ENCODE measurements around the gene HHATL.
"Not testable (repeated sequence)": the region's sequence is repeated elsewhere in the genome, so short reads cannot be mapped to it uniquely, and the experiment has no call there.

The HHATL gene

GRCh38 chr3:42729404-42730145, 27.0 kb upstream of the HHATL start:
- no peaks in the 10 kb centered on the region for H3K36me3 ChIP-seq (ENCODE audit: insufficient read depth, low read length)
- peaks cover 24% of the 10 kb centered on the region for H3K4me1 ChIP-seq (ENCODE audit: insufficient read depth, low read length)
- H3K9me3 ChIP-seq (ENCODE audit: control insufficient read depth, insufficient read depth, low read length) = no peaks in the 10 kb centered on the region
- no peak overlapping the region for H3K9ac ChIP-seq (ENCODE audit: low read depth, low read length)

GRCh38 chr3:42728668-42729364, 26.2 kb upstream of the HHATL start:
- no peaks in the 10 kb centered on the region for H3K9me3 ChIP-seq (ENCODE audit: control insufficient read depth, insufficient read depth, low read length)
- H3K36me3 ChIP-seq (ENCODE audit: insufficient read depth, low read length) = no peaks in the 10 kb centered on the region
- no peak overlapping the region for H3K9ac ChIP-seq (ENCODE audit: low read depth, low read length)
- peaks cover 16% of the 10 kb centered on the region for H3K4me1 ChIP-seq (ENCODE audit: insufficient read depth, low read length)

- H3K9me3 ChIP-seq (ENCODE audit: control insufficient read depth, insufficient read depth, low read length) = no peaks in the 10 kb centered on the region
- no peaks in the 10 kb centered on the region for H3K36me3 ChIP-seq (ENCODE audit: insufficient read depth, low read length)
- no peak overlapping the region for H3K9ac ChIP-seq (ENCODE audit: low read depth, low read length)
- H3K4me1 ChIP-seq (ENCODE audit: insufficient read depth, low read length) = peaks cover 8% of the 10 kb centered on the region
Observed at GRCh38 chr3:42728056-42728455, 25.5 kb upstream of the HHATL start.

- Histone ChIP-seq H3K4me1 (ENCODE audit: insufficient read depth, low read length) (peaks cover 3% of the 10 kb centered on the region), H3K9ac (ENCODE audit: low read depth, low read length) (no peak overlapping the region), H3K36me3 (ENCODE audit: insufficient read depth, low read length) (no peaks in the 10 kb centered on the region), H3K9me3 (ENCODE audit: control insufficient read depth, insufficient read depth, low read length) (no peaks in the 10 kb centered on the region; the same call in 1 of the 2 replicates)
Observed at GRCh38 chr3:42725454-42725853, 22.9 kb upstream of the HHATL start.

GRCh38 chr3:42723219-42723618, 20.6 kb upstream of the HHATL start:
- peaks cover 3% of the 10 kb centered on the region for H3K4me1 ChIP-seq (ENCODE audit: insufficient read depth, low read length)
- H3K36me3 ChIP-seq (ENCODE audit: insufficient read depth, low read length) = no peaks in the 10 kb centered on the region
- no peak overlapping the region for H3K9ac ChIP-seq (ENCODE audit: low read depth, low read length)
- H3K9me3 ChIP-seq (ENCODE audit: control insufficient read depth, insufficient read depth, low read length) = no peaks in the 10 kb centered on the region; the same call in 1 of the 2 replicates

- H3K9ac ChIP-seq (ENCODE audit: low read depth, low read length); H3K36me3 ChIP-seq (ENCODE audit: insufficient read depth, low read length); H3K4me1 ChIP-seq (ENCODE audit: insufficient read depth, low read length); H3K9me3 ChIP-seq (ENCODE audit: control insufficient read depth, insufficient read depth, low read length): not testable (repeated sequence)
Observed at GRCh38 chr3:42722442-42722841, 19.8 kb upstream of the HHATL start.

GRCh38 chr3:42721690-42722089, 19.1 kb upstream of the HHATL start:
- Histone ChIP-seq H3K9me3 (ENCODE audit: control insufficient read depth, insufficient read depth, low read length) (no peaks in the 10 kb centered on the region; the same call in 1 of the 2 replicates), H3K4me1 (ENCODE audit: insufficient read depth, low read length) (no peaks in the 10 kb centered on the region), H3K36me3 (ENCODE audit: insufficient read depth, low read length) (no peaks in the 10 kb centered on the region), H3K9ac (ENCODE audit: low read depth, low read length) (no peak overlapping the region)

- Histone ChIP-seq H3K36me3 (ENCODE audit: insufficient read depth, low read length) (no peaks in the 10 kb centered on the region), H3K9ac (ENCODE audit: low read depth, low read length) (no peak overlapping the region), H3K9me3 (ENCODE audit: control insufficient read depth, insufficient read depth, low read length) (no peaks in the 10 kb centered on the region; the same call in 1 of the 2 replicates), H3K4me1 (ENCODE audit: insufficient read depth, low read length) (no peaks in the 10 kb centered on the region)
Observed at GRCh38 chr3:42720126-42720525, 17.5 kb upstream of the HHATL start.

GRCh38 chr3:42719002-42719401, 16.4 kb upstream of the HHATL start:
- H3K9me3 ChIP-seq (ENCODE audit: control insufficient read depth, insufficient read depth, low read length) = no peaks in the 10 kb centered on the region; the same call in 1 of the 2 replicates
- H3K9ac ChIP-seq (ENCODE audit: low read depth, low read length) = no peak overlapping the region
- no peaks in the 10 kb centered on the region for H3K36me3 ChIP-seq (ENCODE audit: insufficient read depth, low read length)
- no peaks in the 10 kb centered on the region for H3K4me1 ChIP-seq (ENCODE audit: insufficient read depth, low read length)

- Histone ChIP-seq H3K9me3 (ENCODE audit: control insufficient read depth, insufficient read depth, low read length) (no peaks in the 10 kb centered on the region; the same call in 1 of the 2 replicates), H3K9ac (ENCODE audit: low read depth, low read length) (no peak overlapping the region), H3K4me1 (ENCODE audit: insufficient read depth, low read length) (no peaks in the 10 kb centered on the region), H3K36me3 (ENCODE audit: insufficient read depth, low read length) (no peaks in the 10 kb centered on the region)
Observed at GRCh38 chr3:42718338-42718737, 15.7 kb upstream of the HHATL start.

GRCh38 chr3:42717306-42717705, 14.7 kb upstream of the HHATL start:
- no peaks in the 10 kb centered on the region for H3K4me1 ChIP-seq (ENCODE audit: insufficient read depth, low read length)
- H3K9me3 ChIP-seq (ENCODE audit: control insufficient read depth, insufficient read depth, low read length) = no peaks in the 10 kb centered on the region; the same call in 1 of the 2 replicates
- no peaks in the 10 kb centered on the region for H3K36me3 ChIP-seq (ENCODE audit: insufficient read depth, low read length)
- H3K9ac ChIP-seq (ENCODE audit: low read depth, low read length) = no peak overlapping the region

- no peaks in the 10 kb centered on the region for H3K9me3 ChIP-seq (ENCODE audit: control insufficient read depth, insufficient read depth, low read length)
- no peak overlapping the region for H3K9ac ChIP-seq (ENCODE audit: low read depth, low read length)
- no peaks in the 10 kb centered on the region for H3K4me1 ChIP-seq (ENCODE audit: insufficient read depth, low read length)
- H3K36me3 ChIP-seq (ENCODE audit: insufficient read depth, low read length) = no peaks in the 10 kb centered on the region
Observed at GRCh38 chr3:42714171-42714852, 11.7 kb upstream of the HHATL start.

- H3K36me3 ChIP-seq (ENCODE audit: insufficient read depth, low read length) = no peaks in the 10 kb centered on the region
- H3K9ac ChIP-seq (ENCODE audit: low read depth, low read length) = no peak overlapping the region
- H3K9me3 ChIP-seq (ENCODE audit: control insufficient read depth, insufficient read depth, low read length) = no peaks in the 10 kb centered on the region
Observed at GRCh38 chr3:42713747-42714146, 11.1 kb upstream of the HHATL start.

GRCh38 chr3:42712688-42713372, 10.2 kb upstream of the HHATL start:
- no peak overlapping the region for H3K9ac ChIP-seq (ENCODE audit: low read depth, low read length)
- no peaks in the 10 kb centered on the region for H3K9me3 ChIP-seq (ENCODE audit: control insufficient read depth, insufficient read depth, low read length)
- no peaks in the 10 kb centered on the region for H3K36me3 ChIP-seq (ENCODE audit: insufficient read depth, low read length)
- H3K4me1 ChIP-seq (ENCODE audit: insufficient read depth, low read length) = no peaks in the 10 kb centered on the region

More at GRCh38 chr3:42713747-42714146, 11.1 kb upstream of the HHATL start:
- H3K4me1 ChIP-seq (ENCODE audit: insufficient read depth, low read length) = no peaks in the 10 kb centered on the region
